ENCODE data around the gene MAL. TPM values are rescaled to one million over a fixed set of nuclear protein-coding genes. Genes with fewer than 3 reads are reported as not detected.

MAL gene
- total and polyA plus RNA-seq, 2 of the 4 experiments (the other 2 are of a cell fraction): not detected

- Histone ChIP-seq H3K56ac (ENCODE audit: extremely low read depth, insufficient read depth, low read length) (no peak overlapping the region), H3K4me1 (ENCODE audit: control insufficient read depth, insufficient read depth, low read length) (peaks cover 14% of the 10 kb centered on the region), H2BK5ac (ENCODE audit: low read depth, low read length, poor library complexity, severe bottlenecking) (no peak overlapping the region), H3K27me3 (ENCODE audit: control insufficient read depth, insufficient read depth, low read length) (peaks cover 3% of the 10 kb centered on the region; the same call in 1 of the 2 replicates), H3K14ac (replicated peaks; ENCODE audit: low read depth, low read length) (no peak overlapping the region), H2BK120ac (ENCODE audit: low read depth, low read length) (no peak overlapping the region), H3K36me3 (ENCODE audit: control insufficient read depth, insufficient read depth, low read length) (no peaks in the 10 kb centered on the region), H4K20me1 (ENCODE audit: insufficient read depth, low read length) (peaks cover 4% of the 10 kb centered on the region; the same call in 1 of the 2 replicates), H3K18ac (ENCODE audit: low read depth, low read length) (no peak overlapping the region), H3K79me1 (ENCODE audit: low read depth in 1 of 2, low read length in 2 of 2) (no peaks in the 10 kb centered on the region), H3K9me3 (ENCODE audit: control insufficient read depth, insufficient read depth, low read length) (no peaks in the 10 kb centered on the region), H2AK5ac (ENCODE audit: low read depth, low read length) (no peak overlapping the region), H2BK20ac (ENCODE audit: low read depth, low read length) (no peak overlapping the region), H3K4ac (ENCODE audit: low read depth, low read length) (no peak overlapping the region), H3K9ac (ENCODE audit: low read depth, low read length) (no peak overlapping the region), H3K4me2 (ENCODE audit: low read depth, low read length) (no peak overlapping the region), H3K27ac (ENCODE audit: insufficient read depth, low read length) (no peak overlapping the region), H2AK9ac (replicated peaks; ENCODE audit: low read depth, low read length, poor library complexity) (no peak overlapping the region), H4K8ac (ENCODE audit: low read depth in 2 of 2, low read length in 2 of 2) (no peak overlapping the region), H2AFZ (replicated peaks; ENCODE audit: low read length, poor library complexity) (no peak overlapping the region), H2BK15ac (ENCODE audit: low read depth, low read length) (no peak overlapping the region), H3K4me3 (ENCODE audit: insufficient read depth, low read depth, low read length) (no peak overlapping the region), H4K91ac (ENCODE audit: insufficient read depth, low read depth, low read length) (no peak overlapping the region), H3K23ac (ENCODE audit: low read depth, low read length) (no peak overlapping the region), H4K5ac (ENCODE audit: low read depth, low read length) (no peak overlapping the region), H3K9me1 (ENCODE audit: insufficient read depth, low read length) (0 out of 2 replicates have a peak, but pooled peaks cover 6% of the 10 kb centered on the region)
- in situ Hi-C loops (cut with MboI; ENCODE audit: low sequenced_read_pairs) (no loop called here), dilution Hi-C loops (cut with HindIII; ENCODE audit: low sequenced_read_pairs, unreplicated experiment) (no loop called here), intact Hi-C loops (cut with micrococcal nuclease) (no loop called here)
- DNase-seq (no peak), ATAC-seq (ENCODE audit: low read depth) (no peak)
- ChIA-PET CTCF (no interaction called here), POLR2A (ENCODE audit: unreplicated experiment) (no interaction called here)
- no CpG with 5 or more reads among the region's 6 CpGs for WGBS, 2 experiments (ENCODE audit: extremely low coverage in 2 of 2, insufficient read length in 1 of 2)
- TF ChIP-seq ELK1 (IDR thresholded peaks at IDR 0.05; ENCODE audit: borderline replicate concordance, low read depth, low read length) (no peak), RAD21 (IDR thresholded peaks at IDR 0.05; ENCODE audit: low read length) (no peak), BHLHE40 (IDR thresholded peaks at IDR 0.05; ENCODE audit: low read depth, low read length) (no peak), FOS (IDR thresholded peaks at IDR 0.05; ENCODE audit: low read depth, low read length) (no peak), USF2 (IDR thresholded peaks at IDR 0.05; ENCODE audit: low read depth, low read length) (no peak)
- BruUV-seq (replicated peaks): no TSS peak
Observed at GRCh38 chr2:95040426-95040825, 14.9 kb downstream of the MAL start.

Measured in IMR-90 (cell line).